Peyer's patch (tissue), 4 donors: ENCODE data around the gene LRRC28.

Experiments used
- POLR2A ChIP-seq, 2 donors: fragments of 450-650 bp; IDR thresholded peaks; one replicate each; pipeline ENCODE4 v1.5.1; 2017; ENCODE audit warnings: antibody characterized with exemption in 2 of 2, mild to moderate bottlenecking in 2 of 2, moderate library complexity in 2 of 2
- TF ChIP-seq, protein P1 (sequence below), 6 experiments: fragments of 450-650 bp in 4 of 6; fragments of 200-600 bp in 2 of 6; sonication (generic) in 1 of 6; IDR thresholded peaks; one replicate each; pipeline ENCODE4 v1.5.1; 2017 to 2019; ENCODE audit warnings: antibody characterized with exemption in 6 of 6, mild to moderate bottlenecking in 3 of 6, moderate library complexity in 1 of 6

DNA sequence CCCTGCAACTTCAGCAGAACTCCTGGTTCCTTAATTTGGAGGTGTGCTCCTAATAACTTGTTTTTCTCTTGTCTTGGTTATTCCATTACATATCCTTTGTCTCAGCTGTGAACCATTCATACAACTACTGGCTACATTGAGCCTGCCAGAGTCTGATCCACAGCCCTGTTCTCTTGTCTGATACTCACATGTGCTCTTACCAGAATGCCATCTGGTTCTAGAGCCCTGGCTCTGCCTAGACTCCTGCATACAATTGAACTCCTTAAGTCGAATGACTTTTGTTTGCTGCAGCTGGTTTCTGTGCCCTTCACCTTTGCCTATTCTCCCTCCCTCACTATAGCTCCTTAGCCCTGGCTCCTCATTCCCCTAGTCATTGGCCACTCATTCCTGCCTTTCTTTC is 85.5 kb downstream of the LRRC28 start:
- TF ChIP-seq, protein P1, sequence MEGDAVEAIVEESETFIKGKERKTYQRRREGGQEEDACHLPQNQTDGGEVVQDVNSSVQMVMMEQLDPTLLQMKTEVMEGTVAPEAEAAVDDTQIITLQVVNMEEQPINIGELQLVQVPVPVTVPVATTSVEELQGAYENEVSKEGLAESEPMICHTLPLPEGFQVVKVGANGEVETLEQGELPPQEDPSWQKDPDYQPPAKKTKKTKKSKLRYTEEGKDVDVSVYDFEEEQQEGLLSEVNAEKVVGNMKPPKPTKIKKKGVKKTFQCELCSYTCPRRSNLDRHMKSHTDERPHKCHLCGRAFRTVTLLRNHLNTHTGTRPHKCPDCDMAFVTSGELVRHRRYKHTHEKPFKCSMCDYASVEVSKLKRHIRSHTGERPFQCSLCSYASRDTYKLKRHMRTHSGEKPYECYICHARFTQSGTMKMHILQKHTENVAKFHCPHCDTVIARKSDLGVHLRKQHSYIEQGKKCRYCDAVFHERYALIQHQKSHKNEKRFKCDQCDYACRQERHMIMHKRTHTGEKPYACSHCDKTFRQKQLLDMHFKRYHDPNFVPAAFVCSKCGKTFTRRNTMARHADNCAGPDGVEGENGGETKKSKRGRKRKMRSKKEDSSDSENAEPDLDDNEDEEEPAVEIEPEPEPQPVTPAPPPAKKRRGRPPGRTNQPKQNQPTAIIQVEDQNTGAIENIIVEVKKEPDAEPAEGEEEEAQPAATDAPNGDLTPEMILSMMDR (IDR thresholded peaks at IDR 0.05) = no peak
- TF ChIP-seq POLR2A (IDR thresholded peaks at IDR 0.05) = no peak
